GM18508 (cell line): ENCODE data around the gene FMNL2.

Experiments used
- ATAC-seq: cut with Tn5 transposase; IDR thresholded peaks from one replicate; pipeline ENCODE4 v1.9.1; 2021; ENCODE audit warnings: moderate number of reproducible peaks; ENCODE audit not compliant: insufficient read depth, unreplicated experiment

The FMNL2 gene

DNA sequence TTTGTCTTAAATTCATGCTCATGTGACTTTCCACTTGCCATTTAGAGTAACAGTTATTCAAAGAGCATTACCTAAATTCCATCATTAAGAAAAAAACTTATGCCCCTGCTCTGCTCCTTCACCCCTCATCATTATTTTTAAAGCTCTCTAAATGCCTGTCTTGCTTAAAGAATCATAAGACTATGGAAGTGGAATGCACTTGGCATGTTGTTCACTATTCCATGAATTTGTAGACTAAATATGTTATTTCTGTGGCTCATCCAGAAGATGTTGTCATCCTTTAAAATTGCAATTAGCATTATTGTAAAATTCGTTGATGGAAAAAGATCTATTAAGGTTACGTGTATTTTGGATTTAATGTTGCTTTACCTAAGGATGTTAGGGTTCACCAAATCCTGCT lies 61.8 kb downstream of the FMNL2 start:
- no peak for ATAC-seq

DNA sequence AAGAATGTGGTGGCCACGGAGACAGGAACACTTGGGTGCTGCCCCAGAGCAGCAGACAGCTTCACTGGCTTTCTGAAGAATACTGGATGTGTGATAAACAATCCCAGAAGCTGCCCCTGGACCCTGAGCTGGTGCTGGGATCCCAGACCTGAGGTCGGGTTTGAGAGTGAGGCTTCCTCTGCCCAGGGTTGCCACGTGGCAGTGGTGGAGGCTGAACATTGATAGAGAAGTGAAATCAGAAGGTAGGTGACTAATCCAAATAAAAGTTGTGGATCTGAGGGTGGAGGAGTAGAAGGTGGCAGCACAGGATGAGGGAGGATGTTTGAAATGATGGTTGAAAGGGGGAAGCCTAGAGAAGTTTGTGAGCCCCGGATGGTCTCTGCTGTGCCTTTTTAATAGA lies 64.0 kb downstream of the FMNL2 start:
- ATAC-seq: no peak

DNA sequence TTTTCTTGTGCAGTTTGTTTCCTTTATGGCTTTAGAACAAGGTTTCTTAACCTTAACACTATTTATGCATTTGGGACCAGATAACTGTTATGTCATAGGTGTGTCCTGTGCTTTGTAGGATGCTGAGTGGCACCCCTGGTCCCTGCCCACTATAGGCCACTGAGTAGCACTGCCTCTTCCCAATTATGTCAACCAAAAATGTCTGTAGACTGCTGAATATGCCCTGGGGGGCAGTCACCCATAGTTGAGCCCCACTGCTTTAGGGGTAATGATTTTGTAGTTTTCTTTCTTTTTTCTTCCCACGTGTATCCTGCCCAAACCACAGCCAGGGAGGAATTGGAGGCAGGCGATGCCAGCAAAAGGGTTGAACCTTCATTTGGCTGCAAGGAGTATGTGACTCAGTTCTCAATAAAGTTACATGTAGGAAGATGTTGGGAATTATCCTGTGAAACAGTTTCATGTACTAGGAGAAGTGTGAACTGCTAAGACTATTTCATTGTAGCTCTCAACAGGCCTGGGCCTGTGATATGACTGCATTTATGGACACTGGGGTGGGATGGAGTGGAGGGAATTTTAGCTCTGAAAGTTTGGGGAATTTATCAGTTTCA lies 65.7 kb downstream of the FMNL2 start:
- ATAC-seq: no peak

DNA sequence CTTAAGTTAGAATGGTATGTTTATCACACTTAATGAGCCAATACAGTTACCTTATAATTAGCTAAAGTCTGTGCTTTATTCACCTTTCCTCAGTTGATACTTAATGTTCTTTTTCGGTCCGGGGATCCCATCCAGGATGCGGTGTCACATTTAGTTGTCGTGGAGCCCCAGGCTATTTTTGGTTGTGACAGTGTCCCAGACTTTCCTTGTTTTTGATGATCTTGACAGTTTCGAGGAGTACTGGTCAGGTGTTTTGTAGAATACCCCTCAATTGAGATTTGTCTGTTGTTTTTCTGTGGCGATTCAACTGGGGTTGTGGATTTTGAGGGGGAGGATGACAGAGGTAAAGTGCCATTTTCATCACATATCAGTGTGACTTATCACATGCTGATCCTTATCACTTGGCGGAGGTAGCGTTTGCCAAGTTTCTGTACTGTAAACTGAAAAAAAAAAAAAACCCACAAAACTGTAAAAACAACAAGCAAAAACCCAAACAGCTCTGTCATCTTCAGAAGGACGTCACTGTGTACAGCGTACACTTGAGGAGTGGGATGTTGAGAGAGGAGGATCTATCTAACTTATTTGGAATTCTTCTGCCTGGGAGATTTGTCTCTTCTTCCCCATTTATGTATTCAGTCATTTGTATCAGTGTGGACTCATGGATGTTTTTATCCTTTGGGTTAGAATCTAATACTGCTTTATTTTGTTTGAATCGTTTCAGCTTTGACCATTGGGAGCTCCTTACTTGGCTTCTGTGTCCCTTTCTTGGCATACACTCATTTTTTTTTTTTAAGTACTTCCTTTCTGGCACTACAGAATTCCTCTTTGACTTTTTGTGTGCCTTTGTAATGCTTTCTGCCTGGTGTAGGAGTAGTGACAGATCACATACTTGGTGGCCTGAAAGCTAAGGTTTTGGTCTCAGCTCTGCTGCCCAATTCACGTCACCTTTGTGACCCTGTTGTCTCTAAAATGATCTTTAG lies 68.1 kb downstream of the FMNL2 start:
- no peak for ATAC-seq

DNA sequence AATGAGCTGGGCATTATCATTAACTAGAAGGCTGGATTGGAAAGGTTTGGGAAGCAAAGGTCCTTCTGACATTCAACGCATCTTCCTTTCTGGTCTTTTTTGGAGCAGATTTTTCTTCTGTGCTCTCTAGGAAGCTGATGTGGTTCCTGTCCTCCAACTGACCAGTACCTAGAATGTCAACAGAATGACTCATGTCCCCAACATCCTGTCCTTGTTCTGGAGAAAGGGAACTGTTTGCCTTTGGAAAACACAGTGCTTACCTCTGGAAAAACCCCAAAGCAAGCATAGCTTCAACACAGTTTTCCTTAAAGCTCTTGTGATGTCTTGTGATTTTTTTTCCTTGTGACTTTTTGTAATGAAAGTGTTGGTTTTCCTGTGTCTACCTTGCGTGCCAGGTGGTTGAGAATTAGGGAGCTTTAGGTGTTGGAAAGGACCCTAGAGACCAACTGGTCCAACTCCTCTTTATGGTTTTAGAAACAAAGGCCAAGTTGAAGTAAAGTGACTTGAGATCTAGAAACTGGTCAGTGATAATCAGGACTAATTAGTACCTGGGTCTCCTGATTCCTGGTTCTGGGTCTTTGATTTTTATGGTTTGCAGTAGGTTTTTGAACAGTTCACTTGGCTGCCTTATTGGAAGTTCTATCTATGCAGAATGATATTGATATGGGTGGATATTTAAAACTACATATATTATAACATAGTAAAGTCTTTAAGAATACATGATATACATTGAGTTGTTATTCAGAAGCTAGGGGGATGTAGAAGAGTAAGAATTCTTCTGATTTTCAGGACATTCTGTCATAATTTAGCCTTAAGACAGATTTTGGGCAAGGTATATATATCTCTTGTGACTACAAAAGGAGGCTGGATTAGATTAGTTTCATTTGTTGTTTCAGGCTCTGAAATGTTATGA lies 70.5 kb downstream of the FMNL2 start:
- ATAC-seq: no peak

DNA sequence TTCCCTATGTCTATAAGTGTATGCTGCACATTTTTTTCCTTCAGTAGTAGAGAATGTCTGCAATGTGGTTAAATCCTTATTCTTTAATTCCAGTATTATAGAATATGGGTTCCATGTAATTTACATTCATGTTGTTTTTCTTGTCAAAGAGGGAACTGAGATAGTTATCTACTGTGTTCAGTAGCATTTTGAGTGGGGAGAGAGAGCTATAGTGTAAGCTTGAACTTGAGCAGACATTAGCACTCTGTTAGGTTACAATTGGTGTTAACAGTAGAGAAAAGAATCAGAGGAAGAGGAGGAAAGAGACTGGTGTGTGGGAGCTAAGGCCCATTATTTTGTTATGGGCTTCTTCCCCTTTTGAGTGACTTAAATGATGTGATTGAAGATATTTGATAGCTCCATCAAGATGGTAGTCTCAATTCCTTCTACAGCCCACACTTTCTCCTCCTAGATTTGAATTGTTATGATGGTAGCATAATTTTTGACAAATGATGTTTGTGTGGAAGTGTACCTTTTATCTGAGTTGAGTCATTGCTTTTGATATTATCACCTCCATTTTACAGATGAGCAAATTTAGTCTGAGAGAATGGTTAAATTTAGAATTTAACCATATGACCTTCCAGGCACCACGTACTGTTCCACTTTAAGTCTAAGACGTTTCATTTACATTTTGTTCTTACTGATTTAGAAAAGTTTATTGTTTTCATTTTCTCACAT lies 71.3 kb downstream of the FMNL2 start:
- no peak for ATAC-seq

DNA sequence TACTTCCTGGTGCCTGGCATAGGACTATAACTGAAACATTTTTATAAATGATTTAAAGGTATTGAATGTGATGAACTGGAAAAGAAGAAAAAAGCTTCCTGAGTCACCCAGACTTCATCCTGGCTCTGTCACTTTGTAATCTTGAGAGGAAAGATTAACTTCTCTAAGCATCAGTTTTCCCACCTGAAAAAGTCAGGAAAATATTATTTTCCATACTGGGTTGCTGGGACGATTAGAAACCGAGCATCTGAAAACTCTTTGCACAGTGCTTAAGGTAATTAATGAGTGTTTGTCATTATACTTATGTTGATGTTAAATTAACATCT lies 71.8 kb downstream of the FMNL2 start:
- ATAC-seq: no peak

DNA sequence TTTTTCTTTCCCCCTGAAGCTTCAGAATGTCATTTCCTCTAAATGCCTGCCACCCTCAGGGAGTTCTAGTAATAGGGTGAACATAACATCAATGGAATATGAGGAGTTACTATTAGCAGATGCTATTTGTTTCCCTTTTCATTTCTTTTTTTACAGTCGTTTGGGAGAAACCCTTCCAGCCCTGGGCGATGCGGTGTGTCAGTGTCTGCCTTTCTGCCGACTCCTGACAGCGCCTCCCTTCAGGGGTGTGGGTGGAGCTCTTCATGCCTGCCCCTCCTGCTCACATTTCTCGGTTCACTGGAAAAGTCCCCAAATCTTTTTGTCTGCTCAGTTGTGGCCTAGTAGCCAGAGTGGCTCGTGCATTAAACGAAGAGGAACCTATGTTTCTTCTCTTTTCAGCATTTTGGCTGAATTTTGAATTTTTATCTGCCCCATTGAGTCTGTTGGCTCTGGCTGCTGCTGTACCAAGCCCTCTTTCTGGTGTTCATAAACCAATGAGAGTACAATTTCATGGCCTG lies 72.3 kb downstream of the FMNL2 start:
- ATAC-seq: peak; percentile 69

DNA sequence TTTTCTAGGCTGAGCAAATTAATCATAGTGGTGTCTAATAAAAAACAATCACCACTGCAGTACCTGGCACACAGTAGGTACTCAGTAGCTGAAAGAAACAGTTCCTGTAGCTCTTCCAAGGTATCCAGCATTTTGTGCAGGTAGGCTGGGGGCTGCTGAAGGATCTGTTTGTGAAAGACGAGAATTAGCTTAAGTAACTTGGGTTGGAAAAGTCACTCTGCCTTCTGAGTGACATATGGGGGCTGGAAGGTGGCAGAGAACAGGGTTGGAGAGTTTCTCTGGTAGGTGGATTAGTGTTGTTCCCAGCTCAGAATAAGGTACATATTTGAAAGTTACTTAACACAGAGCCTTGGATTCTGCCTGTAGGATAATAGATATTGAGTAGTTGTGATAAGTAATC lies 72.8 kb downstream of the FMNL2 start:
- ATAC-seq: no peak

DNA sequence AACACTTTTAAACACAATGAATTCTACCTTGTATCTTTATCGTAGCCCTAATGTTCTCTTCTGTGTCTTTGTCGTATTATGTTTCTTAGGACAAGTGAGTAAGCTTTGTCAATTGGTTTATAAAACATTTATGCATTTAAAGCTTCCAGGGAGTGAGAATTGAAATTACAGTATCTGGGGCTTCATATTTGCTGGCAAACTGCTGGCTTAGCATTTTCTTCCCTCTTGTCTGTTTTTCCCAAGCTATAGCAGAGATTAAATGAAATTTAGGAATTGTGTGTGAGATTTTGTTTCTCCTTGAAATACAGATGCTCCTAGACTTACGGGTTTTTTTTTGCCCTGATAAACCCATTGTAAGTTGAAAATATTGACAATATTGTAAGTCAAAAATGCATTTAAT lies 73.3 kb downstream of the FMNL2 start:
- ATAC-seq: no peak

DNA sequence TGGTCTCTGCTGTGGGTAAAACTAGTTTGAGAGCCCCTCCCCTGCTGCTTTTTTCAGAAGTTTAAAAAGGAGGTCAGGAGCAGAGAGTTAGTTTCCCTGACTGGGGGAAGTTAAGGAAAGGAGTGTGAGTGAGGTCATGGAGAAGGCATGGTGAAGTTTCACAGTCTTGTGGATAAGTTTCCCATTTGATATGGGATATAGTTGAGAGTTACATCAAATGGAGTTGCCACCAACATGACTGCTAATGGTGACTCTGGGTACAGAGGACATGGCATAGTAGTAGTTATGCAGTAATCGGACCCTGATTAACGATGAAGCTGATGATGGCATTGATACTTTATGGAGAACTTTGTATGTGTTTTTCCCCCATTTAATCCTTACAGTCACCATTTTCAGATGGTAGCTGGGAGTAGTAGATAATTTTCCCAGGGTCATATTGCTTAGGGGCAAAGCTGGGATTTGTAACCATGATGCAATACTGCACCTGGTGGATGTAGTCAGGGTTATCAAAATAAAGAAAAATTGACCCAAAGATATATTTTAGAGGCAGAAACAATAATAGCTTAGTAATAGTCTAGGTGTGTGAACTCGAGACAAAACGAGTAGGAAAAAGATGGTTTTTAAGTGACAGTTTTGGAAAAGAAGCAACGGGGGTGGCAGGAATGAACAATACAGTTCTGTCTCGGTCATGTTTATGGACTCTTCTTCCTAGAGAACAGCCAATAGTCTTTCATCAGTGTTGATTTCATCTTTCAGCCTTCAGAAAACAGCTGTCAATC lies 74.6 kb downstream of the FMNL2 start:
- no peak for ATAC-seq

DNA sequence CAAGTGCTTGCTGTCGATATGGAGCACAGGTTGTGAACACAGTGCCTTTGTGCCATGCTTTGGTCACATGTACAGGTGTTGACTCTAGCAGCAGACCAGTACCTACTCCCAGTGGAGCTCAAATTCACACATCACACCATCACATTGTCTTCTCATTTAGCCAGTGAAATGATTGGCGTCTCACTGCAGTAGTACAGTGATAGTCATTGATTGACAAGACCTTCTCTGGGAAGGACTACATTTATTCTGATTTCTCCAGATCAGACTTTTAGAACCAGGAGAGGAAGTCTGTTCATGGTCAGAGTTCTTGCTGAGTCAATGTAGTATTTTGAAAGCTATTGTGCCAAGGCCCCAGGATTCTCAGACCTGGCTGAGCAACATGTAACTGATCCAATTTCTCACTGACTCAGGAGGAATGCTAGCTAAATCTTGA lies 75.2 kb downstream of the FMNL2 start:
- ATAC-seq: no peak

DNA sequence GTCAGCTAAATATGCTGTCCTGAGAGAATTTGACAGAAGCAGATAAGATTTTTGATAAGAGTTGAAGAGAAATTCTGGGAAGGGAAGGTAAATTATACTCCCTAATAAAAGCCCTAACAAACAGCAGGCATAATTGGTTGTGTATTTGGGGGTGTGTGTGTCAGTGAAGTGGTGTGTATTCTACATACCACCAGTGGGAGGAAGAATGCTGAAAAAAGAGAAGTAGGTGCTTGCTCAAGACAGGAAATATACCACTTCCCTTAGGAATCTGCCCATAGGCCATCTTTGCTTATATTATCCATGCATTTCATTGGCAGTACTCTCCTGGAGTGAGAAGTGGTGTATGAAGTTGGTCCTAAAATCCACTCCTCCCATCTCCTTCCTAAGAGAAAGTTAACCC lies 76.2 kb downstream of the FMNL2 start:
- no peak for ATAC-seq

DNA sequence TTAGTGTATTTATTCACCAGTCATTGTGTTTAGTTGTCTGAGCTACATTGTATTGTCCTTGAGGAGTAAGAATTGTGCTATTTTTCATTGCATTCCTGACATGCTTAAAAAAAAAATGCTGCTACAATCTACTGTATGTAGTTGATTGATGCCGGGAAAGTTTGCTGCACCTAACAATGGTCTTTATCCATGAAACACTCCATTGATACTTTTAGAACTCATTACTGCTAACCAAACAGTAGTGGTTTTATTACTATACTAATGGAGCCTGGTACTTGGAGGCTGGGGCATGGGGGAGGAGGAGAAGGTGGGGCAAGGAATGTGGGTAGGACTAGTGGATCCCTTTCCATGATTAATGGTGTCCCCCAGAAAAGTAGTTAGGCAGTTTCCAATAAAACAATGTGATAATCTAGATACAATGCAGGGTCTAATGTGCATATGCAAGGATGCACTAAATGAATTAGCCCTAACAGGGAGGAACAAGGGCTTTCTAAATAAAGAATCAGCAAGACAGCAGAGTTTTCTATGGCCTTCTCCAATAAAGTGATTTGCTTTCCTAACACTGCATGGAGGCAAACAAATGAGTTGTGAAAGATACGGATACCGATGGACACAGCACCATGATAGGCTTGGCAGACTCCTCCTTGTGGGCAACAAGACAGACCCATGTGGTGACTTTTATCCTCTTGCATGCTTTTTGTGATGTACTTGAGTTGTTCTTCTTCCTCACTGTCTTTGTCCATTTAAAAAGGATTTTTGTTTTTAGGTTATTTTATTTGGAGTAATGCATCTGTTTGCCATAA lies 78.5 kb downstream of the FMNL2 start:
- ATAC-seq: no peak

DNA sequence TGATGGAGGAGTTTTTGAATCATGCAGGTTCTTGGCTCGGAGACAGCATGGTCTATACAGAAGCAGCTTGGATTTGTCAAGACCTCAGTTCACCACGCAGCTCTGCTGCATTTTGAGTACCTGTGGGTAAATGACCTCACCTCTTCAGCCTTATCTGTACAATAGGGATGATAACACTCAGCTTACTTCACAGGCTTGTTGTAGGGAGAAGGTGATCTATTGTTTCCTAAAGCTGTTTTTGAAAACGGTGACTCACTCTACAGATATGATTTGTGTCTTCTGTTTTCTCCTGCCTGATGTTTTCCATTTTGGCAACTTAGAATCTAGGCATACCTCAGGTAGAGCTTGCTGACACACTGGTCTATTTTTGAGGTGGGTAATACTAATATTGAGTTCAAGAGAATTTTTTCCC lies 80.3 kb downstream of the FMNL2 start:
- no peak for ATAC-seq

DNA sequence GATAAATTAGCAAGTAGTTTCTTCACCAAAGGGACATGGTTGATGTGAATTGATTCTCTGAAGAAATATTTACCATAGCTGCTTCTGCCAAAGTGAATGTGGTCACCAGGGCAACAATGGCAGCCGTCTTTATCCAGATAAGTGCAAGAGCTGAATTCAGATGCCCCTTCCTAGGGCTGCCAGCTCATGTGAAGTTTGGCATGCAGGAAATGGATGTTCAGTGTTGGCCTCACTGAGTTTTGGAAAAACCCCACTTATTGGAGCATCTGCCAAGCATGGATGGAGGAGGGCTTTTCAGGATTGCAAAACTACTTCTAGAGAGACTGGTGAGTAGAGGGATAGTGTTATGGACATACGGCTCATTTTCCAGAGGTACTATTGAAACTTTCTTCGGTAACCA lies 80.8 kb downstream of the FMNL2 start:
- ATAC-seq: no peak

DNA sequence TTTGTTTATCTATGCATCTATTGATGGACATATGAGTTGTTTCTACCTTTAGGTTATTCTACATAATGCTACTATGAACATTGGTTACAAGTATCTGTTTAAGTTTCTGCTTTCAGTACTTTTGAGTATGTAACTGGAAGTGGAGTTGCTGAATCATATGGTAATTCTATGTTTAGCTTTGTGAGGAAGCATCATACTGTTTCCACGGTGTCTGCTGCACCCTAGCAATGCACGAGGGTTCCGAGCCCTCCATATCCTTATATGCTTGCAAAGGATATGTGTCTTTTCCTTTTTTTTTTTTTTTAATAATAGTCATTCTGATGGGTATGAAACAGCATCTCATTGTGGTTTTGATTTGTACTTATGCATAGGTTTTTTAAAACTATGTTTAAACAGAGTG lies 83.7 kb downstream of the FMNL2 start:
- ATAC-seq: peak; percentile 31

DNA sequence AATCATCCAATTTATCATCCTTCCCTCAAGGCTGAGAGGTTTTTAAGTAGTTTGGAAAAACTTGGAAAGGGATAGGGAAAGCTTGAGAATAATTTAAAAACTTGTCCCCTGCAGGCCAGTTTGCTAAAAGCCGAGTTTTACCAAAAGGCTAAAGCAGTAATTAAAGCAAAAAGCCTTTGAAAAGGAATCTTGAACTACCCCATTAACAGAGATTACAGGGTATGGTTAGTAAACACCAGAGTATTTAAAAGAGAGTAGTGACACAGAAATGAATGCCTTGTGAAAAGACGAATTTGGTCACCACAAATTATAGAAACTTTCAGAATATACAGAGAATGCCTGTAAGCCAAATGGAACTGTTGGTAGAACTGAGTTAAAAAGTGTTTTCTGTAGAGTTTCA lies 85.0 kb downstream of the FMNL2 start:
- ATAC-seq: no peak
